ENCODE results near the gene C19orf18.
A peak's percentile ranks its signal among the peaks of the same experiment; 100 is the strongest.

- peak; percentile 40 to 63 (median 60) for TF ChIP-seq CTCF (IDR thresholded peaks at IDR 0.05)
- TF ChIP-seq POLR2A (IDR thresholded peaks at IDR 0.05), result no peak
These were observed 47.4 kb upstream of the C19orf18 start for GRCh38 chr19:58021541-58022282.
